HG03280 (cell line): ENCODE measurements around the gene FIBCD1.

Experiments
- ATAC-seq: cut with Tn5 transposase; IDR thresholded peaks from one replicate; pipeline ENCODE4 v1.9.1; 2021; ENCODE audit warnings: mild to moderate bottlenecking, moderate library complexity; ENCODE audit not compliant: unreplicated experiment

The FIBCD1 gene

GRCh38 chr9:130884111-130884531 lies 54.9 kb downstream of the FIBCD1 start:
- ATAC-seq: no peak

GRCh38 chr9:130883479-130883878 lies 55.6 kb downstream of the FIBCD1 start:
- no peak for ATAC-seq

DNA sequence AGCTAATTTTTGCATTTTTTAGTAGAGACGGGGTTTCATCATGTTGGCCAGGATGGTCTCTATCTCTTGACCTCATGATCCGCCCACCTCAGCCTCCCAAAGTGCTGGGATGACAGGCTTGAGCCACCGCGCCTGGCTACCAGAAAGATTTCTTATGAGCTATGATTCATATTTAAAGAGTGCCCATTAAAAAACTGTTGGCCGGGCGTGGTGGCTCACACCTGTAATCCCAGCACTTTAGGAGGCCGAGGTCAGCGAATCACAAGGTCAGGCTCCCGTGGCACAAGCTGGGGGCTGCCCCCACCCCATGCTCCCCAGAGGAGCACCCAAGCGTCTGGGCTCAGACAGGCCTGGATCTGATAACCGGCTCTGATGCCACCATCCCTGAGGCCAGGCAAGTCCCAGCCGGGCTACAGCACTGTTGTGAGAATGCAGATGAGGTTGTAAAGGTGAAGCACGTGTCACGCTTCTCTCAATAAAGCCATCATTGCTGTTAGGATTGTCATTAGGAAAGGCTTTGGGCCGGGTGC lies 56.3 kb downstream of the FIBCD1 start:
- ATAC-seq: no peak

DNA sequence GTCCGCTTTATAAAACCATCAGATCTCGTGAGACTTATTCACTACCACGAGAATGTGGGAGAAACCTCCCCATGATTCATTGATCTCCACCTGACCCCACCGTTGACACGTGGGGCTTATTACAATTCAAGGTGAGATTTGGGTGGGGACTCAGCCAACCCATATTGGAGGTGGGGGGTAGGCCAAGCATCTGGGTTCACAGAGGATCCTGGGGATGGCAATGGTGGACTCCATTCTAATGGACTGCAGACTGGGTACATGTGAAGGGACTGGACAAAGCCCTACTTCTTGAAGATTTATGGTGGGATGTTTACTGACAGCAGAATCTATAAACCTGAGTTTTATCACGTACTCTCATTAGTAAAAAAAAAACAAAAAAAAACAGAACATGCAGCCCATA lies 57.5 kb downstream of the FIBCD1 start:
- no peak for ATAC-seq

DNA sequence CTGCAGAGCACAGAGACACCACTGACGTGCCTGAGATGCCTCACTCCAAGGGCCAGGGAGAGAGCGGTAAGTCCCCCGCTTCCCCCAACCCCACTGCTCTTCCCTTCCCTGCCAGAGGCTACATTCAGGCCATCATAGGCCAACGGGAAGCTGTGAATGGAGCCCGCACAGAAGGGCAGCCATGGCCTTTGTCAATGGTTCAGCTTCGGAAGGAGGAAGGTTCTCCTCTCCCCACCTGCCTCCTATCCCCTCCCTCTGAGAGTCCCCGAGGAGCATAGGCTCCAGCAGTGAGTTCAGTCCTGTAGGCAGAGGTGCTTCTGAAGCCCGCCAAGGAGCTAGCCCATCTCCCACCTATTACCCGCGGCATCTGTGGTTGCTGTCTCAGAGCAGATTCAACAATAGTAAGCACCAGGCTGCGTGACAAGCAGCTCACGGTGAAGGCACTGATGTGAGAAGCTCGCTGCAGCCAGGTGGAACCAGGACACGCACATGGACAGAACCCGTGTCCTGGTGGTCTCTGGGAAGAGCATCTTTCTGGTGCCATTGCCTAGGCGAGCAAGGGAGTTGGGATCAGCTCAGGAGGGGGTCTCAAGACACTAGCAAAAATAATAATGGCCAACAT lies 58.3 kb downstream of the FIBCD1 start:
- no peak for ATAC-seq

DNA sequence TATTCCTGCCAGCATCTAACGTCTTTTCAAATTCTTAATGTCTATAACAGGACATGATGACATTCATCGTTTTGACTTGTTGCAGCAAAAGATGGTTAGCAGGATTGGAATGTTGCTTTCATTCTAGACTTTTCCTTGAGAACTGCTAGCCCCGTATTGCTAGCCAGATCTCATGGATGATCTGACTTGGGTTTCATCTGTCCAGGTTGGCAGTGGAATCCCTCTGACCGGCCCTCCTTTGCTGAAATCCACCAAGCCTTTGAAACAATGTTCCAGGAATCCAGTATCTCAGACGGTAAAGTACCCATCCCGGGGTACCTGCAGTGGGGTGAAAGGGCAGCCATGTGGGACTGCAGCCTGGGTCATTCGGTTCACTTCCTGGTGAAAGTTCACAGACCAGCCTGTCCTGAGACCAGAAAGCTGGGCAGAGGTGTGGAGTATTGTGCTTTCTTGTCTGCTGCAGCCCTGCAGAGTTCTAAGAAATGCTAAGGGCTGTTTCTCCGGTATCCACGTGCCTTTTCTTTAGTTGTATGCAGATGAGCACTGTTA lies 59.1 kb downstream of the FIBCD1 start:
- no peak for ATAC-seq

GRCh38 chr9:130878295-130878694 lies 60.8 kb downstream of the FIBCD1 start:
- no peak for ATAC-seq

DNA sequence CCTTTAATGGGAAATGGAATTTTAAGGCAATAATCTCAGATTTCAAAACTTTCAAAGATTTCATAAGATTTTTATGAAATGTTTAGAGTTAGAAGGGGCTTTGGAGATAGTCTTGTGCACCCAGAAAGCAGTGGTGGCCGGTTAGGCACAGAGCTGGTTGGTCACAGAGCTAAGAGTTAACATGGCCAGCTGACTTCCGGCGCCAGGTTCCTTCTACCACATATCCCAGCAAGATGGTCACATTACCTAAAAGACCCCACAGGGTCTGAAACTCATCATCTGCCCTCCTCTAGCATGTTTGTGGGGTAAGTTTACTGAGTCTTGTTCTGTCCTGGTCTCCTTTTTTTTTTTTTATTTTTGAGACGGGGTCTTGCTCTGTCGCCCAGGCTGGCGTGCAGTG lies 61.7 kb downstream of the FIBCD1 start:
- no peak for ATAC-seq

DNA sequence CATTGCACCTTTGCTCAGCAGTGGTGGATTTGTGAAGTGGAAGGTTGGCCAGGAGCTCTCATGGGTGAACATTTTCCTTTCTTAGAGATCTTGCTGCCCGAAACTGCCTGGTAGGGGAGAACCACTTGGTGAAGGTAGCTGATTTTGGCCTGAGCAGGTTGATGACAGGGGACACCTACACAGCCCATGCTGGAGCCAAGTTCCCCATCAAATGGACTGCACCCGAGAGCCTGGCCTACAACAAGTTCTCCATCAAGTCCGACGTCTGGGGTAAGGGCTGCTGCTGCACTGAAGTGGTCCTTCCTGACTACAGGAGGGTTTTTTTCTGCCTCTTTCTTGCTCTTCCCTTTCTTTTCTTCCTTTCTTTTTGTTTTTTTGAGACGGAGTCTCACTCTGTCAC lies 64.3 kb downstream of the FIBCD1 start:
- no peak for ATAC-seq

DNA sequence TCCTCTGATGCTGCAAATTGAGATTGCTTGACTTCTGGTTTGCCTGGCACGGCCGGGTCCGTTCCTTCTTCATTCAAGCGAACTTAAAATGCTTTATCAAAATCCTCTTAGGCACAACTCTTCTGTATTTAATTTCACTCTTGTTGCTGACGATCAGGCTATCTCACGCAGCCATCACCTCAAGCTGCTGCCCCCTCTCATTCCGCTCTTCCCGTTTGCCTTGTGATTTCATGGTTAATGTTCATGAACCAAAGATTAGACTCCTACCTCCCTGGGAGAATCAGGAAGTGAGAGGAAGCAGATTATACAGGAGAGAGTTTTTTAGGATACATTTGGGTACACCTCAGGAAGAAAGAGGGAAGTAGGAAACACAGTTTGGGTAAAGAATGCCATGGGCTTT lies 65.1 kb downstream of the FIBCD1 start:
- no peak for ATAC-seq

- no peak for ATAC-seq
Observed at GRCh38 chr9:130872912-130873503, 66.0 kb downstream of the FIBCD1 start.

DNA sequence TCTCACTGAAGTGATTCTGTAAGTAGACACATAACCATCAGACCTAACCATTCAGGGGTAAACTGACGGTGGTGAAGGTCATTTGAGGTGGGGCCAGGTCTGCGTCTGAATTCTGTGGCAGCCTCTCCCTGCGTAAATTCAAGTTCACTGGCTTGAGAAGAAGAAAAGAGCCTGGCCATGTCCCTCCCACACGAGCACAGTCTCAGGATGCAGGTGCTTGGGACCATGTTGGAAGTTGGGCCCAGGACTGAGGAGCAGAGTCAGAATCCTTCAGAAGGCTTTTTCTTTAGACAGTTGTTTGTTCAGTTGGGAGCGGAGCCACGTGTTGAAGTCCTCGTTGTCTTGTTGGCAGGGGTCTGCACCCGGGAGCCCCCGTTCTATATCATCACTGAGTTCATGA lies 66.5 kb downstream of the FIBCD1 start:
- ATAC-seq: no peak

GRCh38 chr9:130872093-130872492 lies 67.0 kb downstream of the FIBCD1 start:
- ATAC-seq: no peak

GRCh38 chr9:130871395-130872062 lies 67.5 kb downstream of the FIBCD1 start:
- no peak for ATAC-seq

GRCh38 chr9:130870491-130871381 lies 68.3 kb downstream of the FIBCD1 start:
- ATAC-seq: no peak

DNA sequence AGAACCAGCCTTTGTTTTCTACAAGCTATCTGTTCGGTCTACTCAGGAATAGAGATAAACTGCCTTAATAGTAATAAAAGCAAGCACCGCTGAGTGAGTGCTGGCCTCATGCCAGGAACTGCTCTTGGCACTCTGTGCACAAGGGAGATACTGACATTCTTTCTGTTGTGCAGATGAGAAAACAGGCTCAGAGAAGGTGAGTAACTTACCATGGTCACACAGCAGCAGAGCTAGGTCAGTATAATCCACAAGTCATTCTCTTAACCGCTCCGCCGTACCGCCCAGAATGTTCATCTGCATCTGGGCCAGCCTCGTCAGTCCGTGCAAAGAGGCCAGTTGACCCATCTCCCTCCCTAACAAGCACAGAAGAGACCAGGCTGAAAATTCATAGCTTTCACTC lies 69.8 kb downstream of the FIBCD1 start:
- ATAC-seq: no peak

GRCh38 chr9:130868230-130868629 lies 70.8 kb downstream of the FIBCD1 start:
- ATAC-seq: no peak

DNA sequence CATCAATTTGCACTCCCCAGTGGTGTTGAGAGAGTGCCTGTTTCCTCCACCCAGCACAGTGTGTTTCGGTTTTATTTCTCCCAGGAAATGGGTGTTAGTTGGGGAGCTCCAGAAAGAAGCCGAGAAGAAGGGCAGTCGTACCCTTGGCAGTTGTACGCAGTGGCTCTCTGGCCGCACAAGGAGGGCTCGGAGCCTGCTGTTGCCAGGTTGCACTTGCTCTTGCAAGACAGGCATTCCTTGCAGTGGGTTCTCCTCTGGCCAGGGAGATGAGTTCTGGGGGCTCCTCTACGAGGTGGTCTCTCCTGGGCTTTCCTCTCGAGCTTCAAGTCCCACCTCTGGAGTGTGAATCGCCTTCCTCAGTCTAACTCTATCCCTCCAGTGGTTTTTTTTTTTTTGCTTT lies 71.5 kb downstream of the FIBCD1 start:
- no peak for ATAC-seq

DNA sequence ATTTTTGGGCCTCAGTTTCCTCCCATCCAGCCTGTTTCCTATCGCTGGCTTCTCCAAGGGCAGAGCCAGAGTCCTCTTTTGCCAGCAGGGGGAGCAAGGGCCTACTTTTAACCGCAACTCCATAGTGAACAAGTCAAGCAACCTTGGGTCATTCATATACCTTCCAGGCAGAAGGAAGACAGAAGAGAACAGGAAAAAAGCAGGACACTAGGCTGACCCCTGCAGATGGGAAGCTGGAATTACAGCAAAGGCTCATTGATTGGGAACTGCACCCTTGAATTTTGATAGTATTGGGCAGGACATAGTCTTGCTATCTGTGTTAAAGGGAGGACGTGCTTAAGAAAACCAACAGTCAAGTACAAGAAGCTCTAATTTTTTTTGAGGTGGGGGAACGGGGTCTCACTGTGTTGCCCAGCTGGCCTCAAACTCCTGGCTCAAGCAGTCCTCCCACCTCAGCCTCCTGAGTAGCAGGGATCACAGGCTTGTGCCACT lies 72.5 kb downstream of the FIBCD1 start:
- ATAC-seq: no peak

DNA sequence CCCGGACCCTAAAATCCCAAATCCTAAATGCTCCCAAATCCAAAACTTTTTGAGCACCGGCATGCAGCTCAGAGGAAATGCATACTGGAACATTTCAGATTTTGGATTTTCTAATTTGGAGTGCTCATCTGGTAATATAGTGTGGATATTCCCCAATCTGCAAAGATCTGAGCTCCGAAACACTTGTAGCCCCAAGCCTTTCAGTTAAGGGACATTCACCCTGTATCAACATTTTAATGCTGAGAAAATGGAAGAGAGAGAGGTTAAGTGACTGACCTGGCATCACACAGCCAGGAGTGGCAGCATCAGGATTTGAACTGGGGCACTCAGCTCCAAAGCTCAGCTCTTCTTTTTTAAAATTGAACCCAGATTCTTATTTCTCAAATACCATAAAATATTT lies 73.1 kb downstream of the FIBCD1 start:
- no peak for ATAC-seq

DNA sequence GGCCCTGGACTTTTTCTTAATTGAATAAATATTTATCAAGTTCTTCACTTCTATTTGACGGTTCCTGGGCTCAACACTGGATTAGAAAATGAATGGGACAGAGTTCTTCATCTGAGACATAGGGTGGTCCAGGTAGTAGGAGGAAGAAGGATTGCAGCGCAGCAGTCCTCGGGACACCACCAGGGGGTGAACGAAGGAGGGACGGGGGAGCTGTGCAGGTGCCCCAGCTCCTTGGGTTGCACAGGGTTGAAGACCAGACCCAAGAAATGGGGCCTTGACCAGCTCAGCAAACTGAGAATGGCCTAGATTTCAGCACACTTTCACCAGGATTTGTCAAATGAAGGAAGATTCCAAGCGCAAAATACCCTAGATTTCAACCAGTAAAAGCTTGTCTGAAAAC lies 74.5 kb downstream of the FIBCD1 start:
- ATAC-seq: no peak
